H1 (cell line): Measurements from ENCODE around the gene FRMD4A. TPM values are rescaled to one million over a fixed set of nuclear protein-coding genes. Genes with fewer than 3 reads are reported as not detected.

ENCODE experiments used
- CTCF ChIA-PET: fragments of 300-600 bp; sonication (Branson Sonifier 250); formaldehyde crosslinking; loops from one replicate; lab custom pipeline; 2021; ENCODE audit not compliant: partially characterized antibody; lab: Charles Lee
- POLR2A ChIA-PET: fragments of 300-600 bp; sonication (Branson Sonifier 250); formaldehyde crosslinking; loops from one replicate; lab custom pipeline; 2021; ENCODE audit warnings: inconsistent platforms; ENCODE audit not compliant: partially characterized antibody; lab: Charles Lee
- DNase-seq, 2 experiments: peaks; one replicate each; pipeline versions ENCODE4 v3.0.0 to v3.0.0-alpha.2; 2010 to 2022; ENCODE audit warnings: low spot score in 2 of 2, low read depth in 1 of 2, mixed read lengths in 1 of 2
- FAIRE-seq: peaks from 2 replicates; lab custom pipeline; 2011; peaks lifted over from hg19 to GRCh38; lab: Jason Lieb, UNC
- H2AFZ ChIP-seq: 2 replicates; pipeline ENCODE4 v1.8.1; 2012; ENCODE audit warnings: low read length, inconsistent platforms
- H2AK5ac ChIP-seq: 2 replicates; pipeline ENCODE4 v1.6.1; 2013; ENCODE audit warnings: low read depth, low read length
- H2BK120ac ChIP-seq: replicated peaks from 2 replicates; pipeline ENCODE3; 2013; ENCODE audit warnings: low read depth, low read length, inconsistent platforms
- H2BK12ac ChIP-seq: 2 replicates; pipeline ENCODE4 v1.6.1; 2013; ENCODE audit warnings: low read depth, low read length
- H2BK15ac ChIP-seq: 2 replicates; pipeline ENCODE4 v1.6.1; 2013; ENCODE audit warnings: low read length
- H2BK20ac ChIP-seq: 2 replicates; pipeline ENCODE4 v1.6.1; 2013; ENCODE audit warnings: low read length
- H2BK5ac ChIP-seq: 2 replicates; pipeline ENCODE4 v1.6.1; 2013; ENCODE audit warnings: low read depth, low read length
- H3K14ac ChIP-seq: 2 replicates; pipeline ENCODE4 v1.6.1; 2013; ENCODE audit warnings: inconsistent platforms; ENCODE audit not compliant: insufficient read length
- H3K18ac ChIP-seq: 2 replicates; pipeline ENCODE4 v1.6.1; 2013; ENCODE audit warnings: low read length; ENCODE audit errors: extremely low read depth
- H3K23ac ChIP-seq: 2 replicates; pipeline ENCODE4 v1.6.1; 2013; ENCODE audit warnings: inconsistent platforms; ENCODE audit not compliant: insufficient read length
- H3K23me2 ChIP-seq: 2 replicates; pipeline ENCODE4 v1.6.1; 2013; ENCODE audit warnings: low read depth, low read length
- H3K27ac ChIP-seq: 2 replicates; pipeline ENCODE4 v1.6.1; 2011; ENCODE audit warnings: low read depth, low read length, inconsistent platforms
- H3K27me3 ChIP-seq, 4 experiments: replicated peaks in 1 of 4; 1 replicate in 1 of 4; 2 replicates in 3 of 4; pipeline versions ENCODE4 v1.6.1 to v1.8.1; 2011 to 2013; ENCODE audit warnings: low read length in 3 of 4, mild to moderate bottlenecking in 3 of 4, inconsistent platforms in 2 of 4, mixed read lengths in 2 of 4, moderate library complexity in 1 of 4; ENCODE audit not compliant: control insufficient read depth in 3 of 4, insufficient read depth in 3 of 4; ENCODE audit errors: extremely low read depth in 1 of 4
- H3K36me3 ChIP-seq, 4 experiments: 2 replicates each; pipeline versions ENCODE4 v1.6.1 to v1.8.1; 2011 to 2013; ENCODE audit warnings: mild to moderate bottlenecking in 4 of 4, low read length in 3 of 4, moderate library complexity in 2 of 4, control low read depth in 1 of 4, inconsistent platforms in 1 of 4; ENCODE audit not compliant: insufficient read depth in 4 of 4, control insufficient read depth in 2 of 4
- H3K4ac ChIP-seq: replicated peaks from 2 replicates; pipeline ENCODE3; 2013; ENCODE audit warnings: low read length, low read depth, mixed read lengths, inconsistent platforms; ENCODE audit not compliant: insufficient read length
- H3K4me1 ChIP-seq, 4 experiments: replicated peaks in 1 of 4; 1 replicate in 1 of 4; 2 replicates in 3 of 4; pipeline versions ENCODE4 v1.6.1 to v1.8.1; 2011 to 2013; ENCODE audit warnings: low read length in 3 of 4, inconsistent platforms in 2 of 4, mixed read lengths in 1 of 4; ENCODE audit not compliant: insufficient read depth in 4 of 4, control insufficient read depth in 3 of 4
- H3K4me2 ChIP-seq, 2 experiments: 2 replicates each; pipeline versions ENCODE4 v1.6.1 to v1.8.1; 2011 to 2013; ENCODE audit warnings: low read depth in 2 of 2, low read length in 2 of 2, control low read depth in 1 of 2, inconsistent platforms in 1 of 2, mild to moderate bottlenecking in 1 of 2; ENCODE audit not compliant: insufficient read depth in 1 of 2
- H3K4me3 ChIP-seq, 4 experiments: fragments of 200-600, 300-600 bp in 1 of 4; sonication (generic), shearing (Covaris generic), sonication (Bioruptor Twin) in 1 of 4; 2 replicates each; pipeline versions ENCODE4 v1.5.1 to v1.8.1; 2011 to 2016; ENCODE audit warnings: low read length in 4 of 4, low read depth in 3 of 4, control low read depth in 2 of 4, inconsistent platforms in 2 of 4, mild to moderate bottlenecking in 2 of 4, mixed read lengths in 1 of 4, moderate library complexity in 1 of 4; ENCODE audit not compliant: insufficient read depth in 2 of 4; ENCODE audit errors: extremely low read depth in 1 of 4
- H3K56ac ChIP-seq: replicated peaks from 2 replicates; pipeline ENCODE3; 2013; ENCODE audit warnings: low read depth, mild to moderate bottlenecking, mixed read lengths, low read length, inconsistent platforms; ENCODE audit not compliant: insufficient read length
- H3K79me1 ChIP-seq: 2 replicates; pipeline ENCODE4 v1.6.1; 2013; ENCODE audit warnings: low read depth, low read length, control low read depth
- H3K79me2 ChIP-seq, 2 experiments: 2 replicates each; pipeline versions ENCODE4 v1.6.1 to v1.8.1; 2012 to 2013; ENCODE audit warnings: low read length in 2 of 2, mild to moderate bottlenecking in 2 of 2, inconsistent platforms in 1 of 2; ENCODE audit not compliant: insufficient read depth in 2 of 2, control insufficient read depth in 1 of 2
- H3K9ac ChIP-seq, 4 experiments: replicated peaks in 1 of 4; 1 replicate in 1 of 4; 2 replicates in 3 of 4; pipeline versions ENCODE4 v1.6.1 to v1.8.1; 2011 to 2013; ENCODE audit warnings: low read depth in 3 of 4, low read length in 3 of 4, control low read depth in 2 of 4, mild to moderate bottlenecking in 2 of 4, moderate library complexity in 2 of 4, inconsistent platforms in 1 of 4; ENCODE audit errors: extremely low read depth in 1 of 4
- H3K9me3 ChIP-seq, 2 experiments: 2 replicates each; pipeline versions ENCODE4 v1.6.1 to v1.8.1; 2012 to 2013; ENCODE audit warnings: mild to moderate bottlenecking in 2 of 2, moderate library complexity in 2 of 2, control low read depth in 1 of 2, inconsistent platforms in 1 of 2, low read depth in 1 of 2, low read length in 1 of 2, mixed read lengths in 1 of 2; ENCODE audit not compliant: insufficient read depth in 2 of 2
- H4K20me1 ChIP-seq, 2 experiments: replicated peaks in 1 of 2; 2 replicates each; pipeline versions ENCODE3 to v1.8.1; 2011 to 2013; ENCODE audit warnings: inconsistent platforms in 2 of 2, low read length in 2 of 2, mild to moderate bottlenecking in 1 of 2; ENCODE audit not compliant: insufficient read depth in 2 of 2, control insufficient read depth in 1 of 2
- H4K5ac ChIP-seq: 2 replicates; pipeline ENCODE4 v1.6.1; 2013; ENCODE audit warnings: low read length, low read depth, mixed read lengths, inconsistent platforms; ENCODE audit not compliant: insufficient read length
- H4K8ac ChIP-seq: 2 replicates; pipeline ENCODE4 v1.8.0; 2013; ENCODE audit warnings: mild to moderate bottlenecking, moderate library complexity, low read length, inconsistent platforms; ENCODE audit not compliant: insufficient read depth; ENCODE audit errors: extremely low read depth
- H4K91ac ChIP-seq: replicated peaks from 2 replicates; pipeline ENCODE3; 2013; ENCODE audit warnings: low read length, mixed read lengths, inconsistent platforms; ENCODE audit not compliant: insufficient read length
- ATF2 ChIP-seq: IDR thresholded peaks from 2 replicates; pipeline ENCODE4 v1.6.1; 2012; ENCODE audit warnings: low read length, inconsistent platforms
- BACH1 ChIP-seq: IDR thresholded peaks from 2 replicates; pipeline ENCODE4 v1.6.1; 2012; ENCODE audit warnings: low read length, improper control_type of control experiment
- CTCF ChIP-seq, 3 experiments: IDR thresholded peaks; 1 replicate in 2 of 3; 2 replicates in 1 of 3; pipeline versions ENCODE4 v1.5.1 to v1.6.1; 2011; ENCODE audit warnings: low read length in 3 of 3, mild to moderate bottlenecking in 3 of 3, inconsistent platforms in 2 of 3, low read depth in 1 of 3, moderate library complexity in 1 of 3; ENCODE audit not compliant: insufficient read depth in 1 of 3; ENCODE audit errors: control extremely low read depth in 1 of 3
- EZH2 ChIP-seq: fragments of 200-600 bp; sonication (generic); IDR thresholded peaks from 2 replicates; pipeline ENCODE4 v1.7.1; 2012; ENCODE audit warnings: low read depth, mild to moderate bottlenecking, moderate library complexity, low read length, inconsistent platforms; ENCODE audit not compliant: severe bottlenecking
- FOSL1 ChIP-seq: IDR thresholded peaks from 2 replicates; pipeline ENCODE4 v1.6.1; 2011; ENCODE audit warnings: mild to moderate bottlenecking, low read depth, low read length, moderate library complexity; ENCODE audit not compliant: insufficient read depth
- SIX5 ChIP-seq: IDR thresholded peaks from 2 replicates; pipeline ENCODE4 v1.6.1; 2011; ENCODE audit warnings: mild to moderate bottlenecking, low read depth, low read length
- SP1 ChIP-seq: IDR thresholded peaks from 2 replicates; pipeline ENCODE4 v1.6.1; 2011; ENCODE audit warnings: low read depth, low read length
- SUZ12 ChIP-seq: fragments of 200-600 bp; sonication (generic); IDR thresholded peaks from 2 replicates; pipeline ENCODE4 v1.6.1; 2012; ENCODE audit warnings: mild to moderate bottlenecking, inconsistent platforms, low read length, moderate library complexity, mixed read lengths
- WGBS, 2 experiments: shearing (Covaris generic) in 1 of 2; methylation state at CpG; one replicate each; pipeline versions ENCODE4 v1.1.6 to v1.1.7; 2013 to 2015; ENCODE audit warnings: low lambda C conversion rate in 2 of 2, mixed read lengths in 2 of 2, inconsistent platforms in 1 of 2, low coverage in 1 of 2, missing lambda C conversion rate in 1 of 2; ENCODE audit not compliant: insufficient replicate concordance in 2 of 2, insufficient coverage in 1 of 2, insufficient read length in 1 of 2; ENCODE audit errors: extremely low coverage in 1 of 2, missing lambda C conversion rate in 1 of 2; 5-methylcytosine and 5-hydroxymethylcytosine counted together
- polyA plus RNA-seq, 7 experiments: library from polyadenylated mRNA; depleted of rRNA in 3 of 7; stranded (reverse) in 5 of 7; unstranded in 2 of 7; fragments of >200 nt in 5 of 7; fragments of 200-250 nt in 2 of 7; gene quantifications; 1 replicate in 5 of 7; 2 replicates in 1 of 7; 4 replicates in 1 of 7; pipeline versions ENCODE4 v1.2.1 to v1.2.3, GENCODE V29; 2011 to 2013; ENCODE audit warnings: missing spikeins in 2 of 7, mixed read lengths in 2 of 7
- total RNA-seq: library from RNA; stranded (reverse); fragmentation: NEBNext Ultra II Directional; extraction: Animal tissue kit (Norgen Biotek cat#: 25700); gene quantifications from 2 replicates; pipeline ENCODE4 v1.2.1, GENCODE V29; 2021

FRMD4A gene
- total and polyA plus RNA-seq, 2 of the 8 experiments (the other 6 are each of a cell fraction or from before 2014, with no cell fraction given) = 38.6 to 39.6 TPM

- FAIRE-seq = no peak
These were observed 19.3 kb downstream of the FRMD4A start for GRCh38 chr10:14311206-14311957.

More at GRCh38 chr10:14311206-14311957, 19.3 kb downstream of the FRMD4A start:
- Histone ChIP-seq H2BK20ac (no peak overlapping the region), H3K4ac (no peak overlapping the region), H3K23ac (no peak overlapping the region), H3K4me2 (no peak overlapping the region), H3K27ac (no peak overlapping the region), H2BK15ac (no peak overlapping the region), H3K9ac (no peak overlapping the region), H3K9me3 (no peaks in the 10 kb centered on the region), H3K14ac (no peak overlapping the region), H3K79me1 (no peaks in the 10 kb centered on the region), H4K20me1 (no peaks in the 10 kb centered on the region), H2BK12ac (no peak overlapping the region), H3K4me3 (no peak overlapping the region), H3K27me3 (no peaks in the 10 kb centered on the region), H2BK5ac (no peak overlapping the region), H3K36me3 (no peaks in the 10 kb centered on the region), H2AFZ (no peak overlapping the region), H3K23me2 (no peaks in the 10 kb centered on the region; the same call in none of the 2 replicates), H2AK5ac (no peak overlapping the region), H4K8ac (no peak overlapping the region), H3K79me2 (no peaks in the 10 kb centered on the region), H3K4me1 (peaks cover 0 to 2% (median 0%) of the 10 kb centered on the region in 4 experiments; a peak in 1 of 7 replicates), H3K18ac (no peak overlapping the region), H2BK120ac (no peak overlapping the region), H4K5ac (no peak overlapping the region), H4K91ac (no peak overlapping the region), H3K56ac (no peak overlapping the region)
- DNase-seq = no peak
- POLR2A ChIA-PET = no interaction called here
- TF ChIP-seq SP1 (no peak), BACH1 (no peak), SUZ12 (no peak), CTCF (IDR thresholded peaks at IDR 0.05; ENCODE audit: control extremely low read depth in 1 of 3, insufficient read depth in 1 of 3, low read depth in 1 of 3, low read length in 3 of 3) (no peak), ATF2 (no peak), EZH2 (no peak), SIX5 (no peak), FOSL1 (no peak)
- WGBS, 2 experiments = 87% methylated on average over 5 of the region's 6 CpGs; no CpG with 5 or more reads in 1 of the 2 experiments
- CTCF ChIA-PET = interaction anchor here (0.7 to 1.9 kb wide), 8 partner anchors 8 to 177 kb away, joined by 3 to 6 read pairs (median 3); no protein-coding TSS in a partner anchor
